MCF 10A (cell line): Measurements from ENCODE around the gene LIPH. TPM values are rescaled to one million over a fixed set of nuclear protein-coding genes. Genes with fewer than 3 reads are reported as not detected.

Source experiments
- BruUV-seq: library from RNA; stranded (reverse); fragments of 400-500 nt; replicated peaks from 2 replicates; lab custom pipeline; 2021; lab: Mats Ljungman, UMichigan
- CTCF ChIA-PET: fragments of 300-600 bp; sonication (Branson Sonifier 250); formaldehyde crosslinking; extraction: SDS; loops from one replicate; lab custom pipeline; 2021; ENCODE audit warnings: antibody characterized with exemption, inconsistent platforms; lab: Yijun Ruan, JAX
- POLR2A ChIA-PET: fragments of 300-600, 350-650 bp; sonication (Branson Sonifier 250); formaldehyde crosslinking; extraction: SDS; loops from one replicate; lab custom pipeline; 2020; ENCODE audit warnings: antibody characterized with exemption, inconsistent platforms; lab: Yijun Ruan, JAX
- DNase-seq: peaks from one replicate; pipeline ENCODE4 v3.0.0-alpha.2; 2018; ENCODE audit not compliant: unreplicated experiment
- H3K27ac Mint-ChIP-seq: one replicate; pipeline ENCODE4 v1.8.0; 2022; ENCODE audit warnings: mild to moderate bottlenecking, low read depth, mixed read lengths; ENCODE audit not compliant: unreplicated experiment
- H3K27me3 Mint-ChIP-seq: one replicate; pipeline ENCODE4 v1.8.0; 2022; ENCODE audit warnings: mixed read lengths; ENCODE audit not compliant: insufficient read depth, unreplicated experiment
- H3K36me3 Mint-ChIP-seq: one replicate; pipeline ENCODE4 v1.8.0; 2022; ENCODE audit warnings: mild to moderate bottlenecking, moderate library complexity, mixed read lengths; ENCODE audit not compliant: insufficient read depth, unreplicated experiment
- H3K4me1 Mint-ChIP-seq: one replicate; pipeline ENCODE4 v1.8.0; 2022; ENCODE audit warnings: mixed read lengths; ENCODE audit not compliant: insufficient read depth, unreplicated experiment
- H3K4me3 Mint-ChIP-seq: one replicate; pipeline ENCODE4 v1.8.0; 2022; ENCODE audit warnings: mild to moderate bottlenecking, moderate library complexity, mixed read lengths; ENCODE audit not compliant: unreplicated experiment
- H3K9me3 Mint-ChIP-seq: one replicate; pipeline ENCODE4 v1.8.0; 2022; ENCODE audit warnings: mixed read lengths; ENCODE audit not compliant: unreplicated experiment
- CTCF ChIP-seq: fragments of 200-600 bp; IDR thresholded peaks from one replicate; pipeline ENCODE4 v1.8.0; 2022; ENCODE audit warnings: antibody characterized with exemption, mild to moderate bottlenecking; ENCODE audit not compliant: unreplicated experiment
- intact Hi-C: fragments of 100-400 bp; cut with micrococcal nuclease; formaldehyde crosslinking; loops from 2 replicates; pipeline ENCODE4 v1.14.1; 2022
- total RNA-seq: library from RNA; stranded (reverse); gene quantifications from 2 replicates; pipeline ENCODE4 v1.2.3, GENCODE V29; 2022

The LIPH gene
- total RNA-seq, 1 experiment from 2014 or later = 0.07 TPM

- POLR2A ChIA-PET = no interaction called here
- H3K27me3 Mint-ChIP-seq = no peaks in the 10 kb centered on the region
Measured at GRCh38 chr3:185561958-185562357, 9.6 kb upstream of the LIPH start.

GRCh38 chr3:185561374-185561943 lies 9.1 kb upstream of the LIPH start:
- CTCF ChIA-PET = interaction anchor here (0.8 to 8.8 kb wide), 3 partner anchors 12 to 102 kb away, joined by 4 to 85 read pairs (median 5); no protein-coding TSS in a partner anchor
- Mint-ChIP-seq H3K4me1 (peaks cover 15% of the 10 kb centered on the region), H3K27me3 (no peaks in the 10 kb centered on the region), H3K36me3 (no peaks in the 10 kb centered on the region), H3K27ac (no peak overlapping the region), H3K4me3 (no peak overlapping the region), H3K9me3 (no peaks in the 10 kb centered on the region)
- no peak for TF ChIP-seq CTCF
- BruUV-seq = no TSS peak
- no peak for DNase-seq
- intact Hi-C loops = no loop called here
- POLR2A ChIA-PET = no interaction called here

More at GRCh38 chr3:185561958-185562357, 9.6 kb upstream of the LIPH start:
- BruUV-seq = no TSS peak
- intact Hi-C loops = no loop called here
- Mint-ChIP-seq H3K4me3 (no peak overlapping the region), H3K27ac (no peak overlapping the region), H3K4me1 (peaks cover 15% of the 10 kb centered on the region), H3K9me3 (no peaks in the 10 kb centered on the region), H3K36me3 (no peaks in the 10 kb centered on the region)
- no peak for TF ChIP-seq CTCF
- CTCF ChIA-PET = interaction anchor here (0.8 to 8.8 kb wide), 3 partner anchors 11 to 102 kb away, joined by 4 to 85 read pairs (median 5); no protein-coding TSS in a partner anchor
- no peak for DNase-seq

GRCh38 chr3:185560676-185561075 lies 8.3 kb upstream of the LIPH start:
- Mint-ChIP-seq H3K4me3 (no peak overlapping the region), H3K4me1 (peaks cover 15% of the 10 kb centered on the region), H3K27me3 (no peaks in the 10 kb centered on the region), H3K9me3 (no peaks in the 10 kb centered on the region), H3K27ac (no peak overlapping the region), H3K36me3 (no peaks in the 10 kb centered on the region)
- intact Hi-C loops = no loop called here
- TF ChIP-seq CTCF = no peak
- POLR2A ChIA-PET = no interaction called here
- DNase-seq = no peak
- CTCF ChIA-PET = interaction anchor here (0.6 to 8.8 kb wide), 6 partner anchors 15 to 170 kb away, joined by 3 to 85 read pairs (median 4); no protein-coding TSS in a partner anchor
- no TSS peak for BruUV-seq

GRCh38 chr3:185559706-185560090 lies 7.3 kb upstream of the LIPH start:
- no peak for DNase-seq
- ChIA-PET POLR2A (interaction anchor here (1.0 to 1.8 kb wide), 5 partner anchors 25 to 201 kb away, joined by 3 to 13 read pairs (median 4); partner anchors contain the start of gene TMEM41A), CTCF (interaction anchor here (0.6 to 8.8 kb wide), 24 partner anchors 9 to 685 kb away, joined by 3 to 85 read pairs (median 4); partner anchors contain the start of genes MAP3K13 and TMEM41A)
- no peaks in the 10 kb centered on the region for H3K9me3 Mint-ChIP-seq
- no peak for TF ChIP-seq CTCF
- H3K27ac Mint-ChIP-seq = no peak overlapping the region
- intact Hi-C loops = loop anchor here (1.0 to 5.0 kb wide), 3 partner anchors 61 to 207 kb away; no protein-coding TSS in a partner anchor
- no peaks in the 10 kb centered on the region for H3K36me3 Mint-ChIP-seq
- H3K27me3 Mint-ChIP-seq = no peaks in the 10 kb centered on the region
- BruUV-seq = no TSS peak
- H3K4me3 Mint-ChIP-seq = no peak overlapping the region
- peaks cover 15% of the 10 kb centered on the region for H3K4me1 Mint-ChIP-seq
